NCI-H82 (cell line): Measurements from ENCODE around the gene RBM38.

ENCODE experiments used
- DNase-seq: peaks from one replicate; lab custom pipeline; 2025; lab: John Stamatoyannopoulos, UW

RBM38 gene

GRCh38 chr20:57451431-57451794, 60.2 kb downstream of the RBM38 start:
- DNase-seq = no peak

- DNase-seq = no peak
Measured at GRCh38 chr20:57451795-57452661, 60.8 kb downstream of the RBM38 start.

- DNase-seq = no peak
Measured at GRCh38 chr20:57455386-57455785, 64.2 kb downstream of the RBM38 start.

DNA sequence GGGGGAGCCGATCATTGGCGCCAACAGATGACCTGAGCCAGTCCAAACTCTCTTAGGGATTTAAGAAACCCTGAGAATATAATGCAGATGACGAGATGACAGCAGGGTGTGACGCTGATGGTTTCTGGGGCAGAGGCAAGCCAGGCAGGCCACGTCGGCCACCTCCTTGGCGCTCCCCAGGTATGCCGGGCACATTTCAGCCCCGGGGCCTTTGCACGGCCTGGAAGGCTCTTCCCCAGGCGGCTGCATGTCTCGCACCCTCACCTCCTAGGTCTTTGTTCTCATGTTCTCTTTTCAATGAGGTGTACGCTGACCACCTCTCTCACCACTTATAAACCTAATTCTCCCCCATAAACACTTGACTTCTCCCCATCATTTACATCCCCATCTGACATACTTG, 64.9 kb downstream of the RBM38 start:
- no peak for DNase-seq

DNA sequence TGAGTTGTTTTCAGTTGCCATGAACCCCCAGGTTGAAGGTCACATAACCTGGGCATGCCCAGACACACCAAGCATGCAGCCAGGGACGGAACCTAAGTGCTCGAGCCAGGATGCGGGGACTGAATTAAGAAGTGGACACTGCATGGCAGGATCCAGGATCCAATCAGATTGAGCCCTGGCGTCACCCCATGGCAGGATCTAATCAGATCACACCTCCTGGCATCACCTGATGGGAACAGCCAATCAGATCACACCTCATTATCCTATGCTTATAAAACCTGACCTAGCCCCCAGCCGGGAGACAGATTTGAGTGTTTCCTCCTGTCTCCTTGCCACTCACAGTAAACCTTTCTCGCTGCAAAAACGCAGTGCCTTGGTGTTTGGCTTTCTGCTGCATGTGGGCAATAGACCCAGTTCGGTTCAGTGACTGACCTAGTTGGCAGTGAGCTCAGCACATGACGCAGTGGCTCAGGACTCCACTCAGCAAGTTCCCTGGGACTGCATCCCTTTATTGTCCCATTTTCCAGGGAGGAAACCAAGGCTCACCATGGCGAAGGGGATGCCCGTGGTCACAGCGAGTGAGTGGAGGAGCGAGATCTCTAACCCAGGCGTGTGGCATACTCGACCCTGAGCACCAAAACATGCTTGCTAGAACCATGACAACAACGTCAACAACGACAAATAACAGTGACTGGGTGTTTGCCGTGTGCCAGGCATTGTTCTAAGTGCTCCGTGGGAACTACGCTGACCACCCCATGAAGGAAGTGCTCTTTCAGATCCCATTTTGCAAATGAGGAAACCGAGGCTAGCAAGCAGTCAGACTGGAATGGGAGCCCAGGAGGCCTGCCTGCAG, 66.3 kb downstream of the RBM38 start:
- peak; percentile 12 for DNase-seq

- DNase-seq = no peak
Measured at GRCh38 chr20:57458400-57459160, 67.4 kb downstream of the RBM38 start.
